Hepatocyte (in vitro differentiated cells): ENCODE data around the gene MFRP.

Experiments used
- EZH2 ChIP-seq: fragments of 200-600 bp; sonication (generic); IDR thresholded peaks from 2 replicates; pipeline ENCODE4 v1.6.1; 2016; ENCODE audit warnings: antibody characterized with exemption, mild to moderate bottlenecking, borderline replicate concordance
- EZH2phosphoT487 ChIP-seq: fragments of 200-600 bp; sonication (generic); IDR thresholded peaks from one replicate; pipeline ENCODE4 v1.6.1; 2018; ENCODE audit warnings: antibody characterized with exemption, mild to moderate bottlenecking, low read depth, moderate library complexity; ENCODE audit not compliant: unreplicated experiment, severe bottlenecking
- TF ChIP-seq, protein P1 (sequence below): fragments of 200-600 bp; sonication (generic); IDR thresholded peaks from 2 replicates; pipeline ENCODE4 v1.5.1; 2016; ENCODE audit warnings: antibody characterized with exemption, mild to moderate bottlenecking; ENCODE audit not compliant: poor library complexity

DNA sequence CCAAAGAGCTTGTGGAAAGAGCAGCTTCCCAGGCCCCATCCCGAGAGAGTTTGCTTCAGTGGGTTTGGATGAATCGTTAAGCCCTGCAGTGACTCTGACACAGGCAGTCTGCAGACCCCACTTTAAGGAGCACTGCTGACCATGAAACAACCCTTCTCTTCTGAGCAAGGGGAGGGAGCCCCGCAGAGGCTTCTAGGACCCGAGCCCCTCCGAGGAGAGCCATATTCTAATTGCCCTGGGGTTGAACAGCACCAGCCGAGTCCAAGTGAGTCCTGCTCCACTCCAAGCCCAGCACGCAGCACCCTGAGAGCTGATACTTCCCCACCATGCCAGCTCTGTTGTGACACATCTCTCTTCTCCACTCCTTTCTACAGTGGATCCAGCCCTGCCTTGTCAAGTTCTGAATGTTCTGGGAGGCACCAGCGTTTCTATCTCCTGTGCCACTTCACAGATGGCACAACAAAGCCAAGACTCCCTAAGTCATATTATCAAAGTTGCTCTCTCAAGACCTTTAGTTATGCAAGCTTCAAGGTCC is 24.6 kb upstream of the MFRP start:
- TF ChIP-seq, protein P1, sequence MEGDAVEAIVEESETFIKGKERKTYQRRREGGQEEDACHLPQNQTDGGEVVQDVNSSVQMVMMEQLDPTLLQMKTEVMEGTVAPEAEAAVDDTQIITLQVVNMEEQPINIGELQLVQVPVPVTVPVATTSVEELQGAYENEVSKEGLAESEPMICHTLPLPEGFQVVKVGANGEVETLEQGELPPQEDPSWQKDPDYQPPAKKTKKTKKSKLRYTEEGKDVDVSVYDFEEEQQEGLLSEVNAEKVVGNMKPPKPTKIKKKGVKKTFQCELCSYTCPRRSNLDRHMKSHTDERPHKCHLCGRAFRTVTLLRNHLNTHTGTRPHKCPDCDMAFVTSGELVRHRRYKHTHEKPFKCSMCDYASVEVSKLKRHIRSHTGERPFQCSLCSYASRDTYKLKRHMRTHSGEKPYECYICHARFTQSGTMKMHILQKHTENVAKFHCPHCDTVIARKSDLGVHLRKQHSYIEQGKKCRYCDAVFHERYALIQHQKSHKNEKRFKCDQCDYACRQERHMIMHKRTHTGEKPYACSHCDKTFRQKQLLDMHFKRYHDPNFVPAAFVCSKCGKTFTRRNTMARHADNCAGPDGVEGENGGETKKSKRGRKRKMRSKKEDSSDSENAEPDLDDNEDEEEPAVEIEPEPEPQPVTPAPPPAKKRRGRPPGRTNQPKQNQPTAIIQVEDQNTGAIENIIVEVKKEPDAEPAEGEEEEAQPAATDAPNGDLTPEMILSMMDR = no peak
- no peak for TF ChIP-seq EZH2
- TF ChIP-seq EZH2phosphoT487 = no peak
